ENCODE results near the gene SCN10A. TPM values are rescaled to one million over a fixed set of nuclear protein-coding genes. Genes with fewer than 3 reads are reported as not detected.

The SCN10A gene
- total RNA-seq, 4 donors from 2014 or later: not detected

DNA sequence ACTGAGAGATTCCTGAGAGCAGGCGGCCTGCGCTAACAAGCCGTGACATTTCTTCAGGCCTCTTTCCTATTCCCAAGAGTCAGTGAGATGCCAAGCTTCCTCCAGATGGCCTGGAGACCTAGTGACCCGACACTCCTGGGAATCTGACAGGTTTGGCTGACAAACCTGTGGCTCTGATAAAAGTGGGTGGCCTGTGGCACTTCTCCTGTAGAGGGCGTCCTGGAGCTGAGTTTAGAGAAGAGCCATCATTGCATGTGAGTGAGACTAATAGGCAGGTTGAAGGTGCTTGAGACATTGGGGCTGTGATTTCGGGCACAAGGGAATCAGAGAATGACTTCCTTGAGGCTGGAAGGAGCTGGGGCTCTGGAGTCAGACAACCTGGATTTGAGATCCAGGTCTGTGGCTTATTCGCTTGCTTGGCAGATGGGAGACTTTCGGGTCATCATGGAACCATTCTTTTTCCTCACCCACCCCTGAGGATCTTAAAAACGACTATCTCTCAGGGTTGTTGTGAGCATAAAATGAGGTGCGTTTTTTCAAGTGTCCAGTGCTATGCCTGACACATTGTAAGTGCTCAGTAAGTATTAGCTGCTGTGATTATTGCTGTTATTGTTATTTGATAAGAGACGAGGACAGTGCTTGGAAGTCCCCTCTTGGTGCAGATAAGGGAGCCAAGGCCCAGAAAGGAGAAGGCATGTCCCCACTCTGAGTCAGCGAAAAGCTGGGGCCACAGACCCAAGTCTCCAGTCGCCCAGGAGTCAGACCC is 77.2 kb downstream of the SCN10A start:
- Histone ChIP-seq H3K36me3 (no peaks in the 10 kb centered on the region), H3K9me3 (no peaks in the 10 kb centered on the region), H3K4me1 (no peaks in the 10 kb centered on the region), H3K27me3 (no peaks in the 10 kb centered on the region), H3K4me3 (no peak overlapping the region), H3K27ac (no peak overlapping the region)
- peak in 1 of 2 donors; percentile 17 for DNase-seq (ENCODE audit: low spot score in 2 of 2)
- TF ChIP-seq, protein P1, sequence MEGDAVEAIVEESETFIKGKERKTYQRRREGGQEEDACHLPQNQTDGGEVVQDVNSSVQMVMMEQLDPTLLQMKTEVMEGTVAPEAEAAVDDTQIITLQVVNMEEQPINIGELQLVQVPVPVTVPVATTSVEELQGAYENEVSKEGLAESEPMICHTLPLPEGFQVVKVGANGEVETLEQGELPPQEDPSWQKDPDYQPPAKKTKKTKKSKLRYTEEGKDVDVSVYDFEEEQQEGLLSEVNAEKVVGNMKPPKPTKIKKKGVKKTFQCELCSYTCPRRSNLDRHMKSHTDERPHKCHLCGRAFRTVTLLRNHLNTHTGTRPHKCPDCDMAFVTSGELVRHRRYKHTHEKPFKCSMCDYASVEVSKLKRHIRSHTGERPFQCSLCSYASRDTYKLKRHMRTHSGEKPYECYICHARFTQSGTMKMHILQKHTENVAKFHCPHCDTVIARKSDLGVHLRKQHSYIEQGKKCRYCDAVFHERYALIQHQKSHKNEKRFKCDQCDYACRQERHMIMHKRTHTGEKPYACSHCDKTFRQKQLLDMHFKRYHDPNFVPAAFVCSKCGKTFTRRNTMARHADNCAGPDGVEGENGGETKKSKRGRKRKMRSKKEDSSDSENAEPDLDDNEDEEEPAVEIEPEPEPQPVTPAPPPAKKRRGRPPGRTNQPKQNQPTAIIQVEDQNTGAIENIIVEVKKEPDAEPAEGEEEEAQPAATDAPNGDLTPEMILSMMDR (IDR thresholded peaks at IDR 0.05): peak in 1 of 5 experiments; percentile 22
- TF ChIP-seq POLR2A (IDR thresholded peaks at IDR 0.05) (no peak), EP300 (IDR thresholded peaks at IDR 0.05) (no peak)
- 58 to 60% methylated on average over 13 of the region's 13 CpGs for WGBS, 2 donors

- Histone ChIP-seq H3K4me3 (no peak overlapping the region), H3K9me3 (no peaks in the 10 kb centered on the region), H3K36me3 (no peaks in the 10 kb centered on the region), H3K27ac (no peak overlapping the region), H3K27me3 (no peaks in the 10 kb centered on the region), H3K4me1 (no peaks in the 10 kb centered on the region)
- no peak for DNase-seq (ENCODE audit: low spot score in 2 of 2)
- WGBS, 2 donors: 56 to 79% methylated on average over 3 of the region's 3 CpGs
- TF ChIP-seq, protein P1 (IDR thresholded peaks at IDR 0.05): no peak
- TF ChIP-seq EP300 (IDR thresholded peaks at IDR 0.05): no peak
- TF ChIP-seq POLR2A (IDR thresholded peaks at IDR 0.05): no peak
Observed at GRCh38 chr3:38731522-38731921, 84.5 kb downstream of the SCN10A start.

GRCh38 chr3:38730281-38730680 is 85.7 kb downstream of the SCN10A start:
- Histone ChIP-seq H3K27me3 (no peaks in the 10 kb centered on the region), H3K4me3 (no peak overlapping the region), H3K27ac (no peak overlapping the region), H3K9me3 (no peaks in the 10 kb centered on the region), H3K36me3 (no peaks in the 10 kb centered on the region), H3K4me1 (no peaks in the 10 kb centered on the region)
- TF ChIP-seq, protein P1 (IDR thresholded peaks at IDR 0.05): no peak
- TF ChIP-seq EP300 (IDR thresholded peaks at IDR 0.05): no peak
- TF ChIP-seq POLR2A (IDR thresholded peaks at IDR 0.05): no peak
- DNase-seq (ENCODE audit: low spot score in 2 of 2): no peak

GRCh38 chr3:38728008-38728407 is 88.0 kb downstream of the SCN10A start:
- 32 to 44% methylated on average over 1 of the region's 1 CpG for WGBS, 2 donors
- Histone ChIP-seq H3K27me3 (no peaks in the 10 kb centered on the region), H3K9me3 (no peaks in the 10 kb centered on the region), H3K36me3 (no peaks in the 10 kb centered on the region), H3K4me1 (no peaks in the 10 kb centered on the region), H3K4me3 (no peak overlapping the region), H3K27ac (no peak overlapping the region)
- TF ChIP-seq EP300 (IDR thresholded peaks at IDR 0.05): no peak
- TF ChIP-seq POLR2A (IDR thresholded peaks at IDR 0.05): no peak
- TF ChIP-seq, protein P1 (IDR thresholded peaks at IDR 0.05): no peak
- no peak for DNase-seq (ENCODE audit: low spot score in 2 of 2)

DNA sequence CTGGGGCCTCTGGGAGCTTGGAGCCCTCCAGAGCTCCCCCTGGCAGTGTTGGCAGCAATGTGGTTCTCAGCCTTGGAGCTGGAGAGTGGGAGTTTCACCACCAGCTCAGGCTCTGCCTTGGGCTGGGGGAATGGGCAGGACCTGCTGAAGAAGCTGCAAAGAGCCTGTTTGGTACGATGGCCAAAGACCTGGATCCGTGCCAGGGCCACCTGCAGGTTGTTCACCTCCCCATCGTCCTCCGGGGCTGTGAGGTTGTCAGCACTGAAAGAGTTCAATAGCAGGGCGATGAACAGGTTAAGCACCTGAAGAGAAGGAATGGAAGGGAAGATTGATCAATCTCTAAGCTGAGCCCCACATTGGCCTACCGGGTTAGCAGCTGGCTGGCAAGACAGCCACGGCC is 89.3 kb downstream of the SCN10A start:
- no peak overlapping the region for H3K4me3 ChIP-seq
- H3K27ac ChIP-seq: no peak overlapping the region
- TF ChIP-seq EP300 (IDR thresholded peaks at IDR 0.05) (no peak), POLR2A (IDR thresholded peaks at IDR 0.05) (no peak)
- TF ChIP-seq, protein P1 (IDR thresholded peaks at IDR 0.05): no peak
- H3K36me3 ChIP-seq: no peaks in the 10 kb centered on the region
- 89 to 94% methylated on average over 7 of the region's 7 CpGs for WGBS, 2 donors
- H3K27me3 ChIP-seq: no peaks in the 10 kb centered on the region
- H3K4me1 ChIP-seq: no peaks in the 10 kb centered on the region
- no peaks in the 10 kb centered on the region for H3K9me3 ChIP-seq
- no peak for DNase-seq (ENCODE audit: low spot score in 2 of 2)

Measured in tibial nerve (tissue), 4 donors.